ENCODE results near the gene SCAI.
A peak's percentile ranks its signal among the peaks of the same experiment; 100 is the strongest.
"Not testable (repeated sequence)": the region's sequence is repeated elsewhere in the genome, so short reads cannot be mapped to it uniquely, and the experiment has no call there.

Gene SCAI

GRCh38 chr9:124940894-124941678 is 202.2 kb downstream of the SCAI start, which contains the start of gene GOLGA1:
TSS of gene GOLGA1 (minus strand) at chr9:124941083. CDS start at chr9:124938711, 2,372 bp downstream.
- peak; percentile 93 for DNase-seq

- DNase-seq = peak; percentile 15
Measured at GRCh38 chr9:124940521-124940893, 202.8 kb downstream of the SCAI start.

- DNase-seq = no peak
Measured at GRCh38 chr9:124939944-124940343, 203.4 kb downstream of the SCAI start.

- DNase-seq = no peak
Measured at GRCh38 chr9:124934290-124934689, 209.0 kb downstream of the SCAI start.

- DNase-seq = no peak
Measured at GRCh38 chr9:124932333-124932732, 211.0 kb downstream of the SCAI start.

- no peak for DNase-seq
Measured at GRCh38 chr9:124929464-124929863, 213.9 kb downstream of the SCAI start.

- DNase-seq = no peak
Measured at GRCh38 chr9:124928116-124928515, 215.2 kb downstream of the SCAI start.

GRCh38 chr9:124920394-124920793 is 222.9 kb downstream of the SCAI start:
- not testable (repeated sequence) for DNase-seq

- no peak for DNase-seq
Measured at GRCh38 chr9:124914753-124915405, 228.4 kb downstream of the SCAI start.

GRCh38 chr9:124913378-124913777 is 229.9 kb downstream of the SCAI start:
- no peak for DNase-seq

GRCh38 chr9:124911766-124912165 is 231.6 kb downstream of the SCAI start:
- DNase-seq = no peak

- no peak for DNase-seq
Measured at GRCh38 chr9:124908098-124908497, 235.2 kb downstream of the SCAI start.

- no peak for DNase-seq
Measured at GRCh38 chr9:124906966-124907365, 236.4 kb downstream of the SCAI start.

- no peak for DNase-seq
Measured at GRCh38 chr9:124899845-124900244, 243.5 kb downstream of the SCAI start.

GRCh38 chr9:124897570-124898460 is 245.5 kb downstream of the SCAI start:
- no peak for DNase-seq

- peak; percentile 39 for DNase-seq
Measured at GRCh38 chr9:124894741-124895170, 248.6 kb downstream of the SCAI start.

GRCh38 chr9:124894035-124894740 is 249.1 kb downstream of the SCAI start:
- DNase-seq = no peak

Data from CD4-positive, alpha-beta T cell treated with Interferon gamma for 1 hour (primary cell).